Medulla oblongata (tissue), 1 donor: ENCODE results near the gene LCN6.
"Not testable (repeated sequence)": the region's sequence is repeated elsewhere in the genome, so short reads cannot be mapped to it uniquely, and the experiment has no call there.

Experiments used
- DNase-seq: peaks from one replicate; pipeline ENCODE4 v3.0.0-alpha.2; 2015; ENCODE audit errors: extremely low spot score

Gene LCN6, protein sequence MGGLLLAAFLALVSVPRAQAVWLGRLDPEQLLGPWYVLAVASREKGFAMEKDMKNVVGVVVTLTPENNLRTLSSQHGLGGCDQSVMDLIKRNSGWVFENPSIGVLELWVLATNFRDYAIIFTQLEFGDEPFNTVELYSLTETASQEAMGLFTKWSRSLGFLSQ

GRCh38 chr9:136748201-136748600 lies at the start of gene LCN6:
Gene LCN6, minus strand, starts transcription at chr9:136748525. Its CDS starts 42 bp downstream, at chr9:136748483.
- DNase-seq: no peak

GRCh38 chr9:136796775-136797347 lies 48.5 kb upstream of the LCN6 start:
- DNase-seq: not testable (repeated sequence)

- DNase-seq: no peak
Observed at GRCh38 chr9:136796238-136796774, 48.0 kb upstream of the LCN6 start, which contains the start of gene CCDC183. Gene CCDC183, plus strand, starts transcription at chr9:136796338. Its CDS starts 60 bp downstream, at chr9:136796398.

DNA sequence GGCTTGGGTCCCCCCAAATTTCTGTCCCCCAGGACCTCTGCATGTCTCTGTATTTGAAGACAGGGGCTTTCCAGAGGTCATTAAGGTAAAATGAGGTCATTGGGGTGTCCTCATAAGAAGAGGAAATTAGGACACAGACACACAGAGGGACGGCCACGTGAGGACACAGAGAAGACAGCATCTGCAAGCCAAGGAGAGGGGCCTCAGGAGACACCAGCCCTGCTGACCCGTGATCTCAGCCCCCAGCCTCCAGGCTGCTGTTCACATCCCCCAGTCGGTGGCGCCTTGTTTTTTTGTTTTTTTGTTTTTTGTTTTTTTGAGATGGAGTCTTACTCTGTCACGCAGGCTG lies 46.6 kb upstream of the LCN6 start:
- DNase-seq: no peak

DNA sequence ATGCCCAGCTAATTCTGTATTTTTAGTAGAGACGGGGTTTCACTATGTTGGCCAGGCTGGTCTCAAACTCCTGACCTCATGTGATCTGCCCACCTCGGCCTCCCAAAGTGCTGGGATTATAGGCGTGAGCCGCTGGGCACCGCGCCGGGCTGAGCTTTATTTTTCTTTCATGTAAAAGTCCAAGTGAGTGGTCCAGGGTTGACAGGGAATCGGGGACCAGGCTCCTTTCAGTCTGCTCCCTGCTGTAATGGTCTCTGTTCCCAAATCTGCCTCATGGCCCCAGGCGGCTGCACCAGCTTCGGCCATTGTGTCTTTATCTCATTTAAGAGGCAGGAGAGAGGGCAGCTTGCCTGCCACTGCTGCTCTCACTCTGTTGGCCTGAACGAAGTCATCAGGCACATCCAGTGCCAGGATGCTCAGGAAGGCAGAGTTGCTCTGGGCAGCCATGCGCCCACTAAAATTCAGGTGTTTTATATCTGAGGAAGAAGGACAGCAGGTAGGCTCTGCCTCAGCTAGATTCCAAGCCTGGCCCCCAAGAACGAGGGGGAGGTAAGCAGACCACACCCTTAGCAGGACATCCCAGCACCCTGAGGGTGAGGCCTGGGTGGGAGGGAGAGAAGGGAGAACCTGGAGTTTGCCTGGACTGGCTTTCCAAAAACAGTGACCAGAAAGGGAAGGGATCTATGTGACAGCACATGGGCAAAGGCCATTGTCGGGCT lies 46.1 kb upstream of the LCN6 start:
- DNase-seq: no peak

GRCh38 chr9:136793086-136793946 lies 45.0 kb upstream of the LCN6 start:
- no peak for DNase-seq

GRCh38 chr9:136792321-136793085 lies 44.2 kb upstream of the LCN6 start:
- DNase-seq: no peak

DNA sequence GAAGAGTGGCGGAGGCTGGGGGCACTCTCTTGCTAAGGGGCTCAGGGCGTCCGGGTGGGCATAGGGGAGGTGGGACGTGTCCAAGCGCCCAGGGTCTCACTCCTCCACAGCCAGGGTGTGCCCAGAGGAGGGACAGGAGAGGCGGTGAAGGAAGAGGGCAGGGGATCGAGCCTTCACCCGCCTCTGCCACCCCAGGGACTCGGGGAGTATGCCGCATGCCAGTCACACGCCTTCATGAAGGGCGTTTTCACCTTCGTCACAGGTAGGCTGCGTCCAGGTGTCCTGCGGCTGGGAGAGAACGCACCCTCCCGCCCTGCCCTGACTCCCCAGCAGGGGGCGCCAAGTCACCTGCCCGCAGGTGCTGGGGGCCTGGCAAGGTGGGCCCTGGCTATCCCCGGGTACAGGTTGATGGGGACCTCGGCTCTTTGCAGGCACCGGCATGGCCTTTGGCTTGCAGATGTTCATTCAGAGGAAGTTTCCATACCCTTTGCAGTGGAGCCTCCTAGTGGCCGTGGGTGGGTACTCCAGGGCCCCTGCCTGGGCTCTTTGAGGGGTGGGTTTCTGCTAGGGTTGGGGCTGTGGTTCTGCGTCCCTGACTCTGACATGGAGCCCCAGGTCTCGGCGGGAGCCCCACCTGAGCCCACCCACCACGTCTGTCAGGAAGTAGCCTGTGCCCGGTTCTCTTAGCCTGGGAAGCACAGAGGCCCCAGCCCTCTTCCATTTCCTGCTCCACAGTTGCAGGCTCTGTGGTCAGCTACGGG lies 43.4 kb upstream of the LCN6 start:
- peak; percentile 40 for DNase-seq

GRCh38 chr9:136790640-136791515 lies 42.6 kb upstream of the LCN6 start, which contains the start of gene TMEM141:
Gene TMEM141, plus strand, starts transcription at chr9:136791344. Its CDS starts 27 bp downstream, at chr9:136791371.
- peak; percentile 99 for DNase-seq

GRCh38 chr9:136789523-136789937 lies 41.2 kb upstream of the LCN6 start:
- no peak for DNase-seq

DNA sequence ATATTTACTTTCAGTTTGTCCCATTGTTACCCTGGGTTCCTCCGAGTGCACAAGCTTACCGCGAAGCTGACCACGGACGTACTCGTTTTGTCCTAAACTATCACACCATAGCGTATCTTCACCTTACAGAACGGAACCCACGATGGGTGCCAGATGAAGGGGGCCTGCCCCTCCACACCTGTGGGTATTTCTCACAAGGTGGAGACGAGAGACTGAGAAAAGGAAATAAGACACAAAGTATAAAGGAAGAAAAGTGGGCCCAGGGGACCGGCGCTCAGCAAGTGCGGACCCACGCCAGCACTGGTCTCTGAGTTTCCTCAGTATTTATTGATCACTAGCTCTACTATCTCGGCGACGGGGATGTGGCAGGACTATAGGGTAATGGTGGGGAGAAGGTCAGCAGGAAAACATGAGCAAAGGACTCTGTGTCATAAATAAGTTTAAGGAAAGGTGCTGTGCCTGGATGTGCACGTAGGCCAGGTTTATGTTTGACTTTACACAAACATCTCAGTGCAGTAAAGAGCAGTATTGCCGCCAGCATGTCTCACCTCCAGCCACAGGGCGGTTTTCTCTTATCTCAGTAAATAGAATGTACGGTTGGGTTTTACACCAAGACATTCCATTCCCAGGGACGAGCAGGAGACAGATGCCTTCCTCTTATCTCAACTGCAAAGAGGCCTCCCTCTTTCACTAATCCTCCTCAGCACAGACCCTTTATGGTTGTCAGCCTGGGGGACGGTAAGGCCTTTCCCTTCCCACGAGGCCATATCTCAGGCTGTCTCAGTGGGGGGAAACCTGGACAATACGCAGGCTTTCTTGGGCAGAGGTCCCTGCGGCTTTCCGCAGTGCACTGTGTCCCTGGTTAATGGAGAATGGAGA lies 40.6 kb upstream of the LCN6 start:
- not testable (repeated sequence) for DNase-seq

- DNase-seq: peak; percentile 91
Observed at GRCh38 chr9:136787690-136788400, 39.5 kb upstream of the LCN6 start.

GRCh38 chr9:136786983-136787382 lies 38.7 kb upstream of the LCN6 start:
- peak; percentile 33 for DNase-seq

DNA sequence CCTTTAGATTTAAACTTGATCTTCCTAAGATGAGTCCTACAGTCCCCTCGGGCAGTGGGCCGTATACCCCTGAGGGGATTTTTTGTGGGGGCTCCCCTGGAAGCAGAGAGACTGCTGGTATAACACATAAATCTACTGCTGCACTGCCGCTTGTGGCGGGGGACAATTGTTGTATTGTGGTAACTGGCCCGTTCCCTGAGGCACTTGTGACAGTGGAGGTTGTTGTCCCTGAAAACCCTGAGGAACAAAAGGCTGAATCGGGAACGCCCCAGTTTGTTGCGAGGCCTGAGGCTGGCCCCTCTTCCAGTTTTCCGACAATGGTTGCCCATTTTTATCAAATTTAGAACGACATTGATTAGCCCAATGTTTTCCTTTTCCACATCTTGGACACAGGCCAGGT lies 38.1 kb upstream of the LCN6 start:
- peak; percentile 90 for DNase-seq

GRCh38 chr9:136785565-136786355 lies 37.4 kb upstream of the LCN6 start:
- not testable (repeated sequence) for DNase-seq

GRCh38 chr9:136784997-136785361 lies 36.7 kb upstream of the LCN6 start:
- DNase-seq: no peak
